IMR-90 (cell line): ENCODE results near the gene ADTRP.

Experiments used
- BHLHE40 ChIP-seq: fragments of 150-350 bp; IDR thresholded peaks from 2 replicates; pipeline ENCODE4 v1.6.1; 2016; ENCODE audit warnings: mild to moderate bottlenecking, low read depth, low read length
- MXI1 ChIP-seq: IDR thresholded peaks from 2 replicates; pipeline ENCODE4 v1.6.1; 2012; ENCODE audit warnings: low read depth, mild to moderate bottlenecking, low read length, moderate library complexity, borderline replicate concordance
- NFE2L2 ChIP-seq: fragments of 150-350 bp; IDR thresholded peaks from 2 replicates; pipeline ENCODE4 v1.6.1; 2016; ENCODE audit warnings: low read depth, mild to moderate bottlenecking, low read length
- POLR2A ChIP-seq: IDR thresholded peaks from 2 replicates; pipeline ENCODE4 v1.6.1; 2012; ENCODE audit warnings: mild to moderate bottlenecking, low read depth, low read length
- RAD21 ChIP-seq: IDR thresholded peaks from 2 replicates; pipeline ENCODE4 v1.6.1; 2012; ENCODE audit warnings: low read length, improper control_type of control experiment
- RCOR1 ChIP-seq: IDR thresholded peaks from 2 replicates; pipeline ENCODE4 v1.6.1; 2012; ENCODE audit warnings: mild to moderate bottlenecking, low read length, improper control_type of control experiment; ENCODE audit not compliant: insufficient replicate concordance
- RFX5 ChIP-seq: IDR thresholded peaks from 2 replicates; pipeline ENCODE4 v1.8.0; 2012; ENCODE audit warnings: low read depth, mild to moderate bottlenecking, low read length, moderate library complexity
- SMC3 ChIP-seq: fragments of 150-350 bp; IDR thresholded peaks from 2 replicates; pipeline ENCODE4 v1.6.1; 2016; ENCODE audit warnings: low read depth, mild to moderate bottlenecking, antibody characterized with exemption, low read length, moderate library complexity
- TF ChIP-seq, protein P1 (sequence below): conservative IDR thresholded peaks from 2 replicates; pipeline ENCODE4 v1.5.1; 2012; ENCODE audit warnings: mild to moderate bottlenecking, low read depth, low read length, improper control_type of control experiment

DNA sequence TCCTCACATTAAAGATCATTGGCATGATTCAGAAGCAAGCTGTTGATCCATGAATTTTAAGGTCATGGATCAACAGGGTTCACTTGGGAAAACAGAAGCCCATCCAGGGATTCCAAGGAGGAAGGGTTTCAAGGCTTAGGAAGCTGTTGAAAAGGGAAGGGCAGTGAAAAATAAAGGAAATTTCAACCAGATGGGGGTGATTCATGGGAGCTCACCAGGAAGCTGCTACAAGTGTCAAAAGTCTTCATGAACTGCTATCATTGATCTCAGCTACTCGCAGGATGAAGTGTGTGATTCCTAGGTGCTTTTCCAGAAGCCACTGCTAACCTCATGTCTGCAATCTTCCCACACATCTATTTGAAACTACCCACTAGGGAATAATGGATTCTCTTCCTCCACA is 26.2 kb downstream of the ADTRP start:
- TF ChIP-seq, protein P1, sequence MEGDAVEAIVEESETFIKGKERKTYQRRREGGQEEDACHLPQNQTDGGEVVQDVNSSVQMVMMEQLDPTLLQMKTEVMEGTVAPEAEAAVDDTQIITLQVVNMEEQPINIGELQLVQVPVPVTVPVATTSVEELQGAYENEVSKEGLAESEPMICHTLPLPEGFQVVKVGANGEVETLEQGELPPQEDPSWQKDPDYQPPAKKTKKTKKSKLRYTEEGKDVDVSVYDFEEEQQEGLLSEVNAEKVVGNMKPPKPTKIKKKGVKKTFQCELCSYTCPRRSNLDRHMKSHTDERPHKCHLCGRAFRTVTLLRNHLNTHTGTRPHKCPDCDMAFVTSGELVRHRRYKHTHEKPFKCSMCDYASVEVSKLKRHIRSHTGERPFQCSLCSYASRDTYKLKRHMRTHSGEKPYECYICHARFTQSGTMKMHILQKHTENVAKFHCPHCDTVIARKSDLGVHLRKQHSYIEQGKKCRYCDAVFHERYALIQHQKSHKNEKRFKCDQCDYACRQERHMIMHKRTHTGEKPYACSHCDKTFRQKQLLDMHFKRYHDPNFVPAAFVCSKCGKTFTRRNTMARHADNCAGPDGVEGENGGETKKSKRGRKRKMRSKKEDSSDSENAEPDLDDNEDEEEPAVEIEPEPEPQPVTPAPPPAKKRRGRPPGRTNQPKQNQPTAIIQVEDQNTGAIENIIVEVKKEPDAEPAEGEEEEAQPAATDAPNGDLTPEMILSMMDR = no peak
- TF ChIP-seq POLR2A (no peak), RCOR1 (no peak), BHLHE40 (no peak), MXI1 (no peak), RAD21 (no peak), SMC3 (no peak), NFE2L2 (no peak), RFX5 (no peak)
